GM23338 (cell line): ENCODE data around the gene ELAVL3. TPM values are rescaled to one million over a fixed set of nuclear protein-coding genes. Genes with fewer than 3 reads are reported as not detected.

Experiments used
- ATAC-seq: fragments of 200-7000 bp; cut with Tn5 transposase; 3 replicates; pipeline ENCODE4 v1.9.1; 2020
- DNase-seq: peaks from one replicate; pipeline ENCODE4 v3.0.0-alpha.2; 2015; ENCODE audit warnings: low spot score
- H2AFZ ChIP-seq: fragments of 200-600 bp; sonication (generic); 2 replicates; pipeline ENCODE4 v1.8.0; 2016; ENCODE audit warnings: antibody characterized with exemption, mild to moderate bottlenecking, moderate library complexity
- H3F3A ChIP-seq: fragments of 200-600 bp; sonication (generic); replicated peaks from 2 replicates; pipeline ENCODE4 v1.8.0; 2017; ENCODE audit warnings: antibody characterized with exemption, mixed run types, low read depth
- H3K27ac ChIP-seq: fragments of 200-600 bp; sonication (generic); 2 replicates; pipeline ENCODE4 v1.6.1; 2016; ENCODE audit warnings: low read depth
- H3K27me3 ChIP-seq: fragments of 200-600 bp; sonication (generic); 2 replicates; pipeline ENCODE4 v1.8.0; 2016; ENCODE audit warnings: mild to moderate bottlenecking, mixed run types, moderate library complexity; ENCODE audit not compliant: insufficient read depth
- H3K36me3 ChIP-seq: fragments of 200-600 bp; sonication (generic); 2 replicates; pipeline ENCODE4 v1.8.0; 2016; ENCODE audit warnings: mild to moderate bottlenecking; ENCODE audit not compliant: insufficient read depth
- H3K4me1 ChIP-seq: fragments of 200-600 bp; sonication (generic); 2 replicates; pipeline ENCODE4 v1.8.0; 2016; ENCODE audit warnings: mild to moderate bottlenecking, moderate library complexity; ENCODE audit not compliant: insufficient read depth
- H3K4me2 ChIP-seq: fragments of 200-600 bp; sonication (generic); 2 replicates; pipeline ENCODE4 v1.7.1; 2017; ENCODE audit warnings: mixed run types
- H3K4me3 ChIP-seq: fragments of 200-600 bp; sonication (generic); 2 replicates; pipeline ENCODE4 v1.6.1; 2016; ENCODE audit warnings: mixed run types
- H3K79me2 ChIP-seq: fragments of 200-600 bp; sonication (generic); replicated peaks from 2 replicates; pipeline ENCODE4 v1.8.0; 2017; ENCODE audit warnings: mild to moderate bottlenecking; ENCODE audit not compliant: insufficient read depth
- H3K9me2 ChIP-seq: fragments of 200-600 bp; sonication (generic); 2 replicates; pipeline ENCODE4 v1.8.0; 2017; ENCODE audit not compliant: insufficient read depth
- H4K20me1 ChIP-seq: fragments of 200-600 bp; sonication (generic); replicated peaks from 2 replicates; pipeline ENCODE4 v1.8.0; 2017; ENCODE audit warnings: mild to moderate bottlenecking; ENCODE audit not compliant: insufficient read depth
- H3K27ac Mint-ChIP-seq: 2 replicates; pipeline ENCODE4 v1.8.0; 2020; ENCODE audit warnings: inconsistent platforms, mild to moderate bottlenecking, moderate library complexity, mixed read lengths
- H3K27me3 Mint-ChIP-seq: 3 replicates; pipeline ENCODE4 v1.8.0; 2022; ENCODE audit warnings: low read depth, mild to moderate bottlenecking, moderate library complexity, mixed read lengths, inconsistent platforms; ENCODE audit not compliant: insufficient read depth, poor library complexity
- H3K36me3 Mint-ChIP-seq: 3 replicates; pipeline ENCODE4 v1.8.0; 2021; ENCODE audit warnings: low read depth, mild to moderate bottlenecking, inconsistent platforms, moderate library complexity, mixed read lengths
- H3K4me1 Mint-ChIP-seq: 3 replicates; pipeline ENCODE4 v1.8.0; 2020; ENCODE audit warnings: mild to moderate bottlenecking, inconsistent platforms, mixed read lengths
- H3K4me3 Mint-ChIP-seq: 3 replicates; pipeline ENCODE4 v1.8.0; 2021; ENCODE audit warnings: moderate library complexity, mild to moderate bottlenecking, inconsistent platforms, mixed read lengths
- H3K9me3 Mint-ChIP-seq: 3 replicates; pipeline ENCODE4 v1.8.0; 2020; ENCODE audit warnings: moderate library complexity, mild to moderate bottlenecking, inconsistent platforms, mixed read lengths
- CREB1 ChIP-seq: fragments of 250-450 bp; sonication (Bioruptor Pico); IDR thresholded peaks from 2 replicates; pipeline ENCODE4 v1.5.0; 2020; ENCODE audit warnings: low read depth, mild to moderate bottlenecking, moderate library complexity
- EZH2 ChIP-seq: fragments of 200-600 bp; sonication (generic); IDR thresholded peaks from one replicate; pipeline ENCODE4 v1.8.0; 2017; ENCODE audit warnings: antibody characterized with exemption, mild to moderate bottlenecking, low read depth; ENCODE audit not compliant: unreplicated experiment
- EZH2phosphoT487 ChIP-seq: fragments of 200-600 bp; sonication (generic); IDR thresholded peaks from one replicate; pipeline ENCODE4 v1.8.1; 2018; ENCODE audit warnings: antibody characterized with exemption; ENCODE audit not compliant: unreplicated experiment
- JUNB ChIP-seq: IDR thresholded peaks from one replicate; pipeline ENCODE4 v1.6.1; 2016; ENCODE audit warnings: antibody characterized with exemption; ENCODE audit not compliant: unreplicated experiment
- NANOG ChIP-seq: IDR thresholded peaks from 2 replicates; pipeline ENCODE4 v1.6.1; 2016; ENCODE audit warnings: antibody characterized with exemption, borderline replicate concordance
- POLR2AphosphoS5 ChIP-seq: IDR thresholded peaks from 2 replicates; pipeline ENCODE4 v1.6.1; 2016; ENCODE audit warnings: antibody characterized with exemption, low read depth
- STAT1 ChIP-seq: IDR thresholded peaks from one replicate; pipeline ENCODE4 v1.6.1; 2016; ENCODE audit warnings: antibody characterized with exemption; ENCODE audit not compliant: unreplicated experiment
- ZNF114 ChIP-seq: fragments of 250-450 bp; sonication (Bioruptor Pico); IDR thresholded peaks from 2 replicates; pipeline ENCODE4 v1.5.0; 2020; ENCODE audit warnings: mild to moderate bottlenecking, moderate library complexity
- ZNF331 ChIP-seq: fragments of 250-450 bp; sonication (Bioruptor Pico); IDR thresholded peaks from 2 replicates; pipeline ENCODE4 v1.5.0; 2020; ENCODE audit warnings: low read depth, mild to moderate bottlenecking, moderate library complexity
- polyA plus RNA-seq: library from polyadenylated mRNA; unstranded; fragments of >200 nt; fragmentation: Nextera tagmentation; extraction: Ambion mirVana; gene quantifications from 2 replicates; pipeline ENCODE4 v1.2.1, GENCODE V29; 2016
- total RNA-seq: library from RNA; depleted of rRNA; stranded (reverse); fragments of >200 nt; shearing (Covaris generic); gene quantifications from 2 replicates; pipeline ENCODE4 v1.2.3, GENCODE V29; 2014
- TF ChIP-seq, protein P1 (sequence below), 2 experiments: fragments of 200-600 bp in 1 of 2; sonication (generic) in 1 of 2; conservative IDR thresholded peaks; 2 replicates each; pipeline versions ENCODE4 v1.5.1 to v1.6.1; 2016 to 2017; ENCODE audit warnings: antibody characterized with exemption in 2 of 2, low read depth in 2 of 2, mild to moderate bottlenecking in 2 of 2, moderate library complexity in 1 of 2
- TF ChIP-seq, protein P2 (sequence below): IDR thresholded peaks from 2 replicates; pipeline ENCODE4 v1.6.1; 2016; ENCODE audit warnings: antibody characterized with exemption
- TF ChIP-seq, protein P3 (sequence below): IDR thresholded peaks from one replicate; pipeline ENCODE4 v1.6.1; 2018; ENCODE audit warnings: antibody characterized with exemption; ENCODE audit not compliant: unreplicated experiment

Gene ELAVL3
- total and polyA plus RNA-seq, 2 experiments from 2014 or later: 0.45 to 1.2 TPM

DNA sequence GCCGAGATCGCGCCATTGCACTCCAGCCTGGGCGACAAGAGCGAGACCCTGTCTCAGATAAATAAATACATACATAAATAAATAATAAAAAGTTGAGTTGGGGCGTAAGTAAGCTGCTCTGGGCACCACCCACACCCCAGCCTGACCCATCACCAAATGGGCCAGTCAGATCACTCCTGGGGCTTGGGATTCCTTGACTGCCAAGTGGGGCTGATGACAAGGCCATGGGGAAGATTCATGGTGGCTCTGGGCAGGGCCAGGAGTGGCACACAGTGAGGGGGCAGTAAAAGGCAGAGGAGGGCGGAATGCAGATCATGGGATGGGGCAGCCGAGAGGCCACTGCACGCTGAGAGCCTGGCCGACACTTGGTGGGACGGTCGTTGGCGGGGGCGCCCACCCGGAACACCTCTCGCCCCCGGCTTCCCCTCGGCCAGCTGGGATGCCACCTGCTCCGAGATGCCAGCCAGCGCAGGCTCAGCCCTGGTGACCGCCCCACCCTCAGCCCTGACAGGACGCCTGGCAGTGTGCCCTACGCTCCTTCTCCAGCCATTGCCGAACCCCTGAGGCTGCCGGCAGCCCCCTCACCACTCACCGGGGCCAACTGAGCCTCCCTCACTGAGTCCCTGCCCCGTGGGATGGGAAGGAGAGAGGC lies 13.9 kb upstream of the ELAVL3 start (continued):
- TF ChIP-seq STAT1: no peak
- no peak for TF ChIP-seq ZNF331
- no peak for TF ChIP-seq EZH2phosphoT487
- TF ChIP-seq JUNB: no peak
- TF ChIP-seq, protein P1, sequence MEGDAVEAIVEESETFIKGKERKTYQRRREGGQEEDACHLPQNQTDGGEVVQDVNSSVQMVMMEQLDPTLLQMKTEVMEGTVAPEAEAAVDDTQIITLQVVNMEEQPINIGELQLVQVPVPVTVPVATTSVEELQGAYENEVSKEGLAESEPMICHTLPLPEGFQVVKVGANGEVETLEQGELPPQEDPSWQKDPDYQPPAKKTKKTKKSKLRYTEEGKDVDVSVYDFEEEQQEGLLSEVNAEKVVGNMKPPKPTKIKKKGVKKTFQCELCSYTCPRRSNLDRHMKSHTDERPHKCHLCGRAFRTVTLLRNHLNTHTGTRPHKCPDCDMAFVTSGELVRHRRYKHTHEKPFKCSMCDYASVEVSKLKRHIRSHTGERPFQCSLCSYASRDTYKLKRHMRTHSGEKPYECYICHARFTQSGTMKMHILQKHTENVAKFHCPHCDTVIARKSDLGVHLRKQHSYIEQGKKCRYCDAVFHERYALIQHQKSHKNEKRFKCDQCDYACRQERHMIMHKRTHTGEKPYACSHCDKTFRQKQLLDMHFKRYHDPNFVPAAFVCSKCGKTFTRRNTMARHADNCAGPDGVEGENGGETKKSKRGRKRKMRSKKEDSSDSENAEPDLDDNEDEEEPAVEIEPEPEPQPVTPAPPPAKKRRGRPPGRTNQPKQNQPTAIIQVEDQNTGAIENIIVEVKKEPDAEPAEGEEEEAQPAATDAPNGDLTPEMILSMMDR (conservative IDR thresholded peaks at IDR 0.05; ENCODE audit: low read depth in 2 of 2): no peak
- TF ChIP-seq, protein P2, sequence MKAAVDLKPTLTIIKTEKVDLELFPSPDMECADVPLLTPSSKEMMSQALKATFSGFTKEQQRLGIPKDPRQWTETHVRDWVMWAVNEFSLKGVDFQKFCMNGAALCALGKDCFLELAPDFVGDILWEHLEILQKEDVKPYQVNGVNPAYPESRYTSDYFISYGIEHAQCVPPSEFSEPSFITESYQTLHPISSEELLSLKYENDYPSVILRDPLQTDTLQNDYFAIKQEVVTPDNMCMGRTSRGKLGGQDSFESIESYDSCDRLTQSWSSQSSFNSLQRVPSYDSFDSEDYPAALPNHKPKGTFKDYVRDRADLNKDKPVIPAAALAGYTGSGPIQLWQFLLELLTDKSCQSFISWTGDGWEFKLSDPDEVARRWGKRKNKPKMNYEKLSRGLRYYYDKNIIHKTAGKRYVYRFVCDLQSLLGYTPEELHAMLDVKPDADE: no peak
- no peak for TF ChIP-seq ZNF114 (CRISPR knock-in tag)
- TF ChIP-seq, protein P3, sequence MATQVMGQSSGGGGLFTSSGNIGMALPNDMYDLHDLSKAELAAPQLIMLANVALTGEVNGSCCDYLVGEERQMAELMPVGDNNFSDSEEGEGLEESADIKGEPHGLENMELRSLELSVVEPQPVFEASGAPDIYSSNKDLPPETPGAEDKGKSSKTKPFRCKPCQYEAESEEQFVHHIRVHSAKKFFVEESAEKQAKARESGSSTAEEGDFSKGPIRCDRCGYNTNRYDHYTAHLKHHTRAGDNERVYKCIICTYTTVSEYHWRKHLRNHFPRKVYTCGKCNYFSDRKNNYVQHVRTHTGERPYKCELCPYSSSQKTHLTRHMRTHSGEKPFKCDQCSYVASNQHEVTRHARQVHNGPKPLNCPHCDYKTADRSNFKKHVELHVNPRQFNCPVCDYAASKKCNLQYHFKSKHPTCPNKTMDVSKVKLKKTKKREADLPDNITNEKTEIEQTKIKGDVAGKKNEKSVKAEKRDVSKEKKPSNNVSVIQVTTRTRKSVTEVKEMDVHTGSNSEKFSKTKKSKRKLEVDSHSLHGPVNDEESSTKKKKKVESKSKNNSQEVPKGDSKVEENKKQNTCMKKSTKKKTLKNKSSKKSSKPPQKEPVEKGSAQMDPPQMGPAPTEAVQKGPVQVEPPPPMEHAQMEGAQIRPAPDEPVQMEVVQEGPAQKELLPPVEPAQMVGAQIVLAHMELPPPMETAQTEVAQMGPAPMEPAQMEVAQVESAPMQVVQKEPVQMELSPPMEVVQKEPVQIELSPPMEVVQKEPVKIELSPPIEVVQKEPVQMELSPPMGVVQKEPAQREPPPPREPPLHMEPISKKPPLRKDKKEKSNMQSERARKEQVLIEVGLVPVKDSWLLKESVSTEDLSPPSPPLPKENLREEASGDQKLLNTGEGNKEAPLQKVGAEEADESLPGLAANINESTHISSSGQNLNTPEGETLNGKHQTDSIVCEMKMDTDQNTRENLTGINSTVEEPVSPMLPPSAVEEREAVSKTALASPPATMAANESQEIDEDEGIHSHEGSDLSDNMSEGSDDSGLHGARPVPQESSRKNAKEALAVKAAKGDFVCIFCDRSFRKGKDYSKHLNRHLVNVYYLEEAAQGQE: no peak
- TF ChIP-seq POLR2AphosphoS5: no peak
- no peak for TF ChIP-seq NANOG

DNA sequence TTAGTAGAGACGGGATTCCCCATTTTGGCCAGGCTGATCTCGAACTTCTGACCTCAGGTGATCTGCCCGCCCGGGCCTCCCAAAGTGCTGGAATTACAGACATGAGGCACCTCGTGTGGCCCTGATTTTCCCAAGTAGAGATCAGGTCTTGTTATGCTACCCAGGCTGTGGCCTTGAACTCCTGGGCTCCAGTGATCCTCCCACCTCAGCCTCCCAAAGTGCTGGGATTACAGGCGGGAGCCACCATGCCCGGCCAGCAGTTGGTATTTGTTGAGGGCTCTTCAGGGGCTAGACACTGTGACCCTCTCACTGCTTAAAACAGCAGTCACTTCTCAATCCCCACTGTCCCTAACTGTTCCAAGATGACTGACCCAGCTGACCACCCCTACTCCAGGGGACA lies 8.5 kb upstream of the ELAVL3 start:
- Mint-ChIP-seq H3K4me3 (no peak overlapping the region), H3K27ac (no peak overlapping the region), H3K4me1 (no peaks in the 10 kb centered on the region), H3K36me3 (peaks cover 8% of the 10 kb centered on the region; the same call in 2 of the 3 replicates), H3K9me3 (no peaks in the 10 kb centered on the region; the same call in 2 of the 3 replicates), H3K27me3 (peaks cover 12% of the 10 kb centered on the region)
- no peaks in the 10 kb centered on the region for H3K79me2 ChIP-seq
- H2AFZ ChIP-seq: no peak overlapping the region
- no peak overlapping the region for H3K27ac ChIP-seq
- H3K27me3 ChIP-seq: no peaks in the 10 kb centered on the region
- DNase-seq (no peak), ATAC-seq (no peak)
- H3K4me1 ChIP-seq: no peaks in the 10 kb centered on the region
- no peak overlapping the region for H3K4me2 ChIP-seq
- no peaks in the 10 kb centered on the region for H4K20me1 ChIP-seq
- no peaks in the 10 kb centered on the region for H3K36me3 ChIP-seq
- H3K4me3 ChIP-seq: no peak overlapping the region
- no peaks in the 10 kb centered on the region for H3F3A ChIP-seq
- H3K9me2 ChIP-seq: no peaks in the 10 kb centered on the region
- TF ChIP-seq EZH2: no peak
- TF ChIP-seq ZNF114 (CRISPR knock-in tag): no peak
- no peak for TF ChIP-seq POLR2AphosphoS5
- TF ChIP-seq, protein P1 (conservative IDR thresholded peaks at IDR 0.05; ENCODE audit: low read depth in 2 of 2): no peak
- TF ChIP-seq, protein P2: no peak
- no peak for TF ChIP-seq JUNB
- TF ChIP-seq ZNF331: no peak
- no peak for TF ChIP-seq STAT1
- TF ChIP-seq, protein P3: no peak
- TF ChIP-seq CREB1 (CRISPR knock-in tag): no peak
- no peak for TF ChIP-seq NANOG
